C4-2B (cell line): ENCODE results near the gene ANKRD18B.
"Not testable (repeated sequence)": the region's sequence is repeated elsewhere in the genome, so short reads cannot be mapped to it uniquely, and the experiment has no call there.

Experiments
- ZFX ChIP-seq: fragments of 450-650 bp; IDR thresholded peaks from 2 replicates; pipeline ENCODE4 v1.6.1; 2017
- TF ChIP-seq, protein P1 (sequence below): fragments of 450-650 bp; conservative IDR thresholded peaks from 2 replicates; pipeline ENCODE4 v1.5.1; 2017; ENCODE audit warnings: mild to moderate bottlenecking

- TF ChIP-seq, protein P1, sequence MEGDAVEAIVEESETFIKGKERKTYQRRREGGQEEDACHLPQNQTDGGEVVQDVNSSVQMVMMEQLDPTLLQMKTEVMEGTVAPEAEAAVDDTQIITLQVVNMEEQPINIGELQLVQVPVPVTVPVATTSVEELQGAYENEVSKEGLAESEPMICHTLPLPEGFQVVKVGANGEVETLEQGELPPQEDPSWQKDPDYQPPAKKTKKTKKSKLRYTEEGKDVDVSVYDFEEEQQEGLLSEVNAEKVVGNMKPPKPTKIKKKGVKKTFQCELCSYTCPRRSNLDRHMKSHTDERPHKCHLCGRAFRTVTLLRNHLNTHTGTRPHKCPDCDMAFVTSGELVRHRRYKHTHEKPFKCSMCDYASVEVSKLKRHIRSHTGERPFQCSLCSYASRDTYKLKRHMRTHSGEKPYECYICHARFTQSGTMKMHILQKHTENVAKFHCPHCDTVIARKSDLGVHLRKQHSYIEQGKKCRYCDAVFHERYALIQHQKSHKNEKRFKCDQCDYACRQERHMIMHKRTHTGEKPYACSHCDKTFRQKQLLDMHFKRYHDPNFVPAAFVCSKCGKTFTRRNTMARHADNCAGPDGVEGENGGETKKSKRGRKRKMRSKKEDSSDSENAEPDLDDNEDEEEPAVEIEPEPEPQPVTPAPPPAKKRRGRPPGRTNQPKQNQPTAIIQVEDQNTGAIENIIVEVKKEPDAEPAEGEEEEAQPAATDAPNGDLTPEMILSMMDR, result not testable (repeated sequence)
- TF ChIP-seq ZFX, result not testable (repeated sequence)
These were observed 55.9 kb downstream of the ANKRD18B start for GRCh38 chr9:33579996-33580395.
